Liver (tissue), 3 donors: ENCODE data around the gene KAZN.

Experiments
- ATF3 ChIP-seq: IDR thresholded peaks from 2 replicates; pipeline ENCODE4 v1.6.1; 2016; ENCODE audit warnings: antibody characterized with exemption
- EGR1 ChIP-seq, 2 donors: IDR thresholded peaks; 2 replicates each; pipeline ENCODE4 v1.6.1; 2016 to 2018; ENCODE audit warnings: antibody characterized with exemption in 2 of 2, low read depth in 2 of 2
- GABPA ChIP-seq, 2 donors: IDR thresholded peaks in 1 of 2; conservative IDR thresholded peaks in 1 of 2; 2 replicates each; pipeline ENCODE4 v1.6.1; 2016; ENCODE audit warnings: antibody characterized with exemption in 2 of 2, mild to moderate bottlenecking in 1 of 2, moderate library complexity in 1 of 2
- HNF4A ChIP-seq, 2 donors: conservative IDR thresholded peaks; 2 replicates each; pipeline ENCODE4 v1.6.1; 2016; ENCODE audit warnings: antibody characterized with exemption in 2 of 2, mild to moderate bottlenecking in 2 of 2
- REST ChIP-seq: IDR thresholded peaks from 2 replicates; pipeline ENCODE4 v1.6.1; 2016; ENCODE audit warnings: antibody characterized with exemption, mild to moderate bottlenecking
- SP1 ChIP-seq: IDR thresholded peaks from 2 replicates; pipeline ENCODE4 v1.6.1; 2018; ENCODE audit warnings: antibody characterized with exemption, mild to moderate bottlenecking
- ZBTB33 ChIP-seq: IDR thresholded peaks from 2 replicates; pipeline ENCODE4 v1.6.1; 2016; ENCODE audit warnings: antibody characterized with exemption
- TF ChIP-seq, protein P1 (sequence below): fragments of 150-350 bp; IDR thresholded peaks from 2 replicates; pipeline ENCODE4 v1.5.1; 2017; ENCODE audit warnings: improper control_type of control experiment, low read depth, low read length; ENCODE audit not compliant: missing input control
- TF ChIP-seq, protein P2 (sequence below): IDR thresholded peaks from 2 replicates; pipeline ENCODE4 v1.6.1; 2016; ENCODE audit warnings: antibody characterized with exemption
- donor health status: healthy.
- donor health status: healthy.

- TF ChIP-seq, protein P1, sequence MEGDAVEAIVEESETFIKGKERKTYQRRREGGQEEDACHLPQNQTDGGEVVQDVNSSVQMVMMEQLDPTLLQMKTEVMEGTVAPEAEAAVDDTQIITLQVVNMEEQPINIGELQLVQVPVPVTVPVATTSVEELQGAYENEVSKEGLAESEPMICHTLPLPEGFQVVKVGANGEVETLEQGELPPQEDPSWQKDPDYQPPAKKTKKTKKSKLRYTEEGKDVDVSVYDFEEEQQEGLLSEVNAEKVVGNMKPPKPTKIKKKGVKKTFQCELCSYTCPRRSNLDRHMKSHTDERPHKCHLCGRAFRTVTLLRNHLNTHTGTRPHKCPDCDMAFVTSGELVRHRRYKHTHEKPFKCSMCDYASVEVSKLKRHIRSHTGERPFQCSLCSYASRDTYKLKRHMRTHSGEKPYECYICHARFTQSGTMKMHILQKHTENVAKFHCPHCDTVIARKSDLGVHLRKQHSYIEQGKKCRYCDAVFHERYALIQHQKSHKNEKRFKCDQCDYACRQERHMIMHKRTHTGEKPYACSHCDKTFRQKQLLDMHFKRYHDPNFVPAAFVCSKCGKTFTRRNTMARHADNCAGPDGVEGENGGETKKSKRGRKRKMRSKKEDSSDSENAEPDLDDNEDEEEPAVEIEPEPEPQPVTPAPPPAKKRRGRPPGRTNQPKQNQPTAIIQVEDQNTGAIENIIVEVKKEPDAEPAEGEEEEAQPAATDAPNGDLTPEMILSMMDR = no peak
- TF ChIP-seq SP1 = no peak
- no peak for TF ChIP-seq ZBTB33
- no peak for TF ChIP-seq HNF4A (conservative IDR thresholded peaks at IDR 0.05)
- no peak for TF ChIP-seq GABPA (IDR thresholded peaks at IDR 0.05 in 1 of 2, conservative IDR thresholded peaks at IDR 0.05 in 1 of 2)
- no peak for TF ChIP-seq REST
- TF ChIP-seq EGR1 (IDR thresholded peaks at IDR 0.05; ENCODE audit: low read depth in 2 of 2) = no peak
- TF ChIP-seq, protein P2, sequence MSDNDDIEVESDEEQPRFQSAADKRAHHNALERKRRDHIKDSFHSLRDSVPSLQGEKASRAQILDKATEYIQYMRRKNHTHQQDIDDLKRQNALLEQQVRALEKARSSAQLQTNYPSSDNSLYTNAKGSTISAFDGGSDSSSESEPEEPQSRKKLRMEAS = no peak
- TF ChIP-seq ATF3 = no peak
Observed at GRCh38 chr1:14956579-14957195, 358.2 kb downstream of the KAZN start.
